Upper lobe of right lung (tissue), 1 donor: ENCODE data around the gene XYLT1. TPM values are rescaled to one million over a fixed set of nuclear protein-coding genes. Genes with fewer than 3 reads are reported as not detected.
A peak's percentile ranks its signal among the peaks of the same experiment; 100 is the strongest.

Experiments used
- ATAC-seq: fragments of 200-7000 bp; cut with Tn5 transposase; one replicate; pipeline ENCODE4 v1.9.1; 2020; ENCODE audit warnings: mild to moderate bottlenecking, moderate library complexity
- DNase-seq: peaks from one replicate; pipeline ENCODE4 v3.0.0-alpha.2; 2020
- H3K27ac ChIP-seq: fragments of 200-600 bp; one replicate; pipeline ENCODE4 v1.8.0; 2022
- H3K27me3 ChIP-seq: fragments of 200-600 bp; one replicate; pipeline ENCODE4 v1.8.0; 2022; ENCODE audit warnings: mild to moderate bottlenecking
- H3K36me3 ChIP-seq: fragments of 200-600 bp; one replicate; pipeline ENCODE4 v1.8.0; 2022
- H3K4me1 ChIP-seq: fragments of 200-600 bp; one replicate; pipeline ENCODE4 v1.8.0; 2022
- H3K4me3 ChIP-seq: fragments of 200-600 bp; one replicate; pipeline ENCODE4 v1.8.0; 2022; ENCODE audit warnings: mild to moderate bottlenecking
- H3K9me3 ChIP-seq: fragments of 200-600 bp; one replicate; pipeline ENCODE4 v1.8.0; 2022
- CTCF ChIP-seq: fragments of 200-600 bp; IDR thresholded peaks from one replicate; pipeline ENCODE4 v1.8.0; 2022; ENCODE audit warnings: antibody characterized with exemption
- intact Hi-C: fragments of 100-400 bp; cut with DNase I; formaldehyde crosslinking; loops from one replicate; pipeline ENCODE4 v1.11.0; 2022
- long read RNA-seq: library from polyadenylated mRNA; unstranded; transcript quantifications from one replicate; pipeline ENCODE4 v2.0.0, GENCODE V29; 2021
- total RNA-seq: library from RNA; stranded (reverse); fragmentation: NEBNext Ultra II Directional; extraction: Animal tissue kit (Norgen Biotek cat#: 25700); gene quantifications from one replicate; pipeline ENCODE4 v1.2.1, GENCODE V29; 2021
- donor health status: DM: no; HTN: yes; CAD: no; lungs with severe emphysema.

XYLT1 gene
- 12.1 TPM for total RNA-seq
- long read RNA-seq, full-length matches to known transcripts: 3 of 14 reads
- long read RNA-seq, partial matches to known transcripts: 1 of 14 reads
- long read RNA-seq, other reads (novel, unspliced or antisense): 10 of 14 reads

GRCh38 chr16:17470908-17471718 lies at the start of gene XYLT1:
TSS of gene XYLT1 (minus strand) at chr16:17470960. CDS start at chr16:17470796, 164 bp downstream.
- H3K4me3 ChIP-seq: peak within 1 kb of the TSS; percentile 66
- H3K9me3 ChIP-seq: no peaks in the 10 kb centered on the region
- TF ChIP-seq CTCF: no peak
- DNase-seq (peak; percentile 68), ATAC-seq (peak; percentile 46)
- peak within 1 kb of the TSS; percentile 70 for H3K27ac ChIP-seq
- no peaks in the 10 kb centered on the region for H3K36me3 ChIP-seq
- H3K27me3 ChIP-seq: no peaks in the 10 kb centered on the region
- peaks cover 30% of the 10 kb centered on the region for H3K4me1 ChIP-seq
- intact Hi-C loops: no loop called here

DNA sequence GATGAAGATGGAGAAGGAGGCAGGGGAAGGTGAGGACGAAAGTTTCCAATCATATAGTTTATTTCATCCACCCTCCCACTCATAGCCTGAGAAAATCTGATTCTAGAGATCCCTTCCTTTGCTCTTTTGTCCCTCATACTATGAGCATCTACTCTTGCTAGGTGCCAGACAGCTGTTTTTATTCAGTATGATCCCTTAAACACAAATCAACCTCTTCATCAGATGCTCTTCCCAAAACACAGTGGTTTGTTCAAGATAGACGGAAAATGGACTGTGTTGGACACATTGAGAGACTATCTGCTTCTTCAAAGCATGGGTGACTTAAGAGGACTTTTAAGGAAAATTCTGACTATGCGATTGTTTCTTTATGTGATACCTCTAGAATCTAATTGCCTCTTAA lies 49.4 kb upstream of the XYLT1 start:
- H3K27me3 ChIP-seq: peaks cover 8% of the 10 kb centered on the region
- no peaks in the 10 kb centered on the region for H3K4me1 ChIP-seq
- no peaks in the 10 kb centered on the region for H3K9me3 ChIP-seq
- no peak overlapping the region for H3K27ac ChIP-seq
- ATAC-seq (no peak), DNase-seq (no peak)
- H3K4me3 ChIP-seq: no peak overlapping the region
- no peak for TF ChIP-seq CTCF
- intact Hi-C loops: no loop called here
- no peaks in the 10 kb centered on the region for H3K36me3 ChIP-seq

DNA sequence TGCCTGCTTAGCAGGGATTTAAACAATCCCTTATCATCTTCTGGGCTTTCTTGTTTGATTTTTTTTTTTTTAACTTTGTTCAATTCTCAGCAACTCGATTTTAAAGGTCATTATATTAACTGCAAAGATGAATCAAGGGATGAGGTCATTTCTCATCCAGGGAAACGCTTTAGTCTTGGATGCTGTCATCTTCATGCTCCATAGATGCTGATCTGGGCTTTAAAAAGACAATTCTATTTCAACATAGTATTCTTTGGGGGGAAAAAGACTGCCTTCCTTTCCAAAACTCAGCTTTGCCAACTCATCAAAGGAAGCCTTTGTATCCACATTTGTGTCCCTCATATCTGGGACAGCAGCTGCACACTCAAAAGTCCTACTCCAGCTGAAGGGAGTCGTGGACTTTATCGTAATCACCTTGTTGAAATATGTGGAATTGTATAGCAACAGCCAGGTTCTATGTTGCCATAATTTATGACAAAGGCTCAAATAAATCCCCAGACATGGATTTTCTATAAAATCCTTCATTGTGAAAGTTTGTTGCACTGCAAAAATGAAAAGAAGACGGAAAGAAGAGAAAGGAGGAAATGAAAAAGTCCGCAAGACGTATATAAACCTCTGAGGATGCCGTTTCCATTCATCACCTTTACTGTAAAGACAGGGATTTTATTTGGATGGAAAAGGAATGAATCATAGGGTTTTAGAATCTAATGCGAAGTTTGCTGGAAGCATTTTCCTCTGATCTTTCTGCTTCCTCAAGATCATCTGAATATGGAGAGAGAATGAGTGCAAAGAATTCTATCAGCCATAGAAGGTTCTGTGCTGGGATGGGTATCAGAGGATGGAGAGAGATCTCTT lies 48.6 kb upstream of the XYLT1 start:
- DNase-seq (no peak), ATAC-seq (no peak)
- Histone ChIP-seq H3K27me3 (peaks cover 8% of the 10 kb centered on the region), H3K36me3 (no peaks in the 10 kb centered on the region), H3K9me3 (no peaks in the 10 kb centered on the region), H3K27ac (no peak overlapping the region), H3K4me1 (no peaks in the 10 kb centered on the region), H3K4me3 (no peak overlapping the region)
- TF ChIP-seq CTCF: no peak
- intact Hi-C loops: no loop called here

DNA sequence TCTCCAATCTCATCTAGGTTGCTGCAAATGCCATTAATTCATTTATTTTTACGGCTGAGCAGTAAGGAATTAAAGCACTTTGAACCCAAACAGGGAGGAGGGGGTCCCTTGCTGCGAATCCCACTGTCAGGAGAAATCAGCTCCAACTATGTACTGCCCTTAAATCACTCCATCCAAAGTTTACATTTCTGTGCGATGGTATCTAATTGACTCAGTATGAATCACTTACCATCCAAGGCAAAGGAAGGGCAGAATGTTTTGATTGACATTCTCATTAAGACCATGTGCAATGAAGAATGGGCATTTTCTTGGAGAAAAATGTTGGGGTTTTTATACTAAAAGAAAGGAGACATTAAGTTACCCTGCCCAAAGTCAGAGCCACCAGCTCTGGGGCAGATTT lies 47.7 kb upstream of the XYLT1 start:
- Histone ChIP-seq H3K36me3 (no peaks in the 10 kb centered on the region), H3K4me1 (no peaks in the 10 kb centered on the region), H3K4me3 (no peak overlapping the region), H3K27ac (no peak overlapping the region), H3K9me3 (no peaks in the 10 kb centered on the region), H3K27me3 (peaks cover 8% of the 10 kb centered on the region)
- intact Hi-C loops: no loop called here
- no peak for TF ChIP-seq CTCF
- ATAC-seq (no peak), DNase-seq (no peak)

GRCh38 chr16:17515421-17516210 lies 44.9 kb upstream of the XYLT1 start:
- Histone ChIP-seq H3K4me1 (peaks cover 4% of the 10 kb centered on the region), H3K27me3 (peaks cover 8% of the 10 kb centered on the region), H3K36me3 (no peaks in the 10 kb centered on the region), H3K27ac (no peak overlapping the region), H3K9me3 (no peaks in the 10 kb centered on the region), H3K4me3 (no peak overlapping the region)
- DNase-seq: no peak
- TF ChIP-seq CTCF: no peak
- intact Hi-C loops: no loop called here
- ATAC-seq: no peak
